ENCODE data around the gene GFRA4.

The GFRA4 gene

GRCh38 chr20:3689978-3690377, 26.8 kb upstream of the GFRA4 start:
- TF ChIP-seq FOXM1 (IDR thresholded peaks at IDR 0.05; ENCODE audit: borderline replicate concordance, low read depth) (no peak), CREB1 (IDR thresholded peaks at IDR 0.05; ENCODE audit: low read depth) (no peak), YY1 (IDR thresholded peaks at IDR 0.05; ENCODE audit: low read depth) (no peak), REST (IDR thresholded peaks at IDR 0.05; ENCODE audit: low read depth) (no peak), ZBTB7A (IDR thresholded peaks at IDR 0.05; ENCODE audit: low read depth) (no peak), NFIC (IDR thresholded peaks at IDR 0.05) (no peak), CEBPB (IDR thresholded peaks at IDR 0.05) (no peak), EGR1 (IDR thresholded peaks at IDR 0.05) (no peak), TAF1 (IDR thresholded peaks at IDR 0.05; ENCODE audit: low read depth) (no peak), RAD21 (IDR thresholded peaks at IDR 0.05; ENCODE audit: low read depth) (no peak), TCF12 (IDR thresholded peaks at IDR 0.05; ENCODE audit: low read depth) (no peak), TEAD4 (IDR thresholded peaks at IDR 0.05) (no peak), EP300 (IDR thresholded peaks at IDR 0.05; ENCODE audit: borderline replicate concordance) (no peak)
- TF ChIP-seq, protein P1, sequence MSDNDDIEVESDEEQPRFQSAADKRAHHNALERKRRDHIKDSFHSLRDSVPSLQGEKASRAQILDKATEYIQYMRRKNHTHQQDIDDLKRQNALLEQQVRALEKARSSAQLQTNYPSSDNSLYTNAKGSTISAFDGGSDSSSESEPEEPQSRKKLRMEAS (IDR thresholded peaks at IDR 0.05), result no peak
- TF ChIP-seq, protein P2, sequence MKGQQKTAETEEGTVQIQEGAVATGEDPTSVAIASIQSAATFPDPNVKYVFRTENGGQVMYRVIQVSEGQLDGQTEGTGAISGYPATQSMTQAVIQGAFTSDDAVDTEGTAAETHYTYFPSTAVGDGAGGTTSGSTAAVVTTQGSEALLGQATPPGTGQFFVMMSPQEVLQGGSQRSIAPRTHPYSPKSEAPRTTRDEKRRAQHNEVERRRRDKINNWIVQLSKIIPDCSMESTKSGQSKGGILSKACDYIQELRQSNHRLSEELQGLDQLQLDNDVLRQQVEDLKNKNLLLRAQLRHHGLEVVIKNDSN (IDR thresholded peaks at IDR 0.05), result no peak

GRCh38 chr20:3687655-3688054, 24.5 kb upstream of the GFRA4 start:
- TF ChIP-seq, protein P2 (IDR thresholded peaks at IDR 0.05), result peak; percentile 97
- no peak for TF ChIP-seq TCF12 (IDR thresholded peaks at IDR 0.05; ENCODE audit: low read depth)
- 0 out of 2 replicates have a peak, but pooled peaks have one; percentile 59 for TF ChIP-seq YY1 (IDR thresholded peaks at IDR 0.05; ENCODE audit: low read depth)
- TF ChIP-seq TEAD4 (IDR thresholded peaks at IDR 0.05), result no peak

- TF ChIP-seq TEAD4 (IDR thresholded peaks at IDR 0.05) (peak; percentile 74), RAD21 (IDR thresholded peaks at IDR 0.05; ENCODE audit: low read depth) (no peak; the same call in 1 of the 2 replicates), REST (IDR thresholded peaks at IDR 0.05; ENCODE audit: low read depth) (no peak), FOXM1 (IDR thresholded peaks at IDR 0.05; ENCODE audit: borderline replicate concordance, low read depth) (no peak), NFIC (IDR thresholded peaks at IDR 0.05) (peak; percentile 71), EGR1 (IDR thresholded peaks at IDR 0.05) (no peak), YY1 (IDR thresholded peaks at IDR 0.05; ENCODE audit: low read depth) (0 out of 2 replicates have a peak, but pooled peaks have one; percentile 36), CEBPB (IDR thresholded peaks at IDR 0.05) (peak; percentile 96), ZBTB7A (IDR thresholded peaks at IDR 0.05; ENCODE audit: low read depth) (0 out of 2 replicates have a peak, but pooled peaks have one; percentile 32), TCF12 (IDR thresholded peaks at IDR 0.05; ENCODE audit: low read depth) (peak; percentile 59), EP300 (IDR thresholded peaks at IDR 0.05; ENCODE audit: borderline replicate concordance) (peak; percentile 53; the same call in 1 of the 2 replicates), CREB1 (IDR thresholded peaks at IDR 0.05; ENCODE audit: low read depth) (no peak), TAF1 (IDR thresholded peaks at IDR 0.05; ENCODE audit: low read depth) (no peak)
- TF ChIP-seq, protein P2 (IDR thresholded peaks at IDR 0.05), result 0 out of 2 replicates have a peak, but pooled peaks have one; percentile 48
- TF ChIP-seq, protein P1 (IDR thresholded peaks at IDR 0.05), result peak; percentile 45
Measured at GRCh38 chr20:3686867-3687321, 23.7 kb upstream of the GFRA4 start.

DNA sequence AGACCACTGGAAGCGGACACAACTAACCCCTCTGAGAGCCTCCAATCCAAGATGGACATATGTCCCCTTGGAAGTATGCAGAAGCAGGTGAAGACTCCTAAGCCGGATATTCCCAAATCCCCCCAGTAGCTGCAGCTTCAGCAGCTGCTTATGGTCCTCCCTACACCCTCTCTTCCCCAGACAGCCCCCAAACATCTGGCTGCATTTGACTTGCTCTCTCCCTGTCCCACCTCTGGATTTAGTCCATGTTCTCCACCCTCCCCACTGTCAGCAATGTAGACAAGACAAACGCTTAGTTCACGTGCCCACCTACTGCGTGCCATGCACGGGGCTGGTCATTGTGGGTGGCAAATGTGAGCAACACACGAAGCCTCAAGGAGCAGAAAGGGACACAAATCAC, 23.2 kb upstream of the GFRA4 start:
- TF ChIP-seq EP300 (IDR thresholded peaks at IDR 0.05; ENCODE audit: borderline replicate concordance) (no peak), ZBTB7A (IDR thresholded peaks at IDR 0.05; ENCODE audit: low read depth) (no peak), TAF1 (IDR thresholded peaks at IDR 0.05; ENCODE audit: low read depth) (no peak), TEAD4 (IDR thresholded peaks at IDR 0.05) (no peak), YY1 (IDR thresholded peaks at IDR 0.05; ENCODE audit: low read depth) (no peak), TCF12 (IDR thresholded peaks at IDR 0.05; ENCODE audit: low read depth) (no peak), NFIC (IDR thresholded peaks at IDR 0.05) (no peak), EGR1 (IDR thresholded peaks at IDR 0.05) (no peak), RAD21 (IDR thresholded peaks at IDR 0.05; ENCODE audit: low read depth) (no peak), CREB1 (IDR thresholded peaks at IDR 0.05; ENCODE audit: low read depth) (no peak), FOXM1 (IDR thresholded peaks at IDR 0.05; ENCODE audit: borderline replicate concordance, low read depth) (no peak), CEBPB (IDR thresholded peaks at IDR 0.05) (no peak), REST (IDR thresholded peaks at IDR 0.05; ENCODE audit: low read depth) (no peak)
- TF ChIP-seq, protein P2 (IDR thresholded peaks at IDR 0.05), result no peak
- TF ChIP-seq, protein P1 (IDR thresholded peaks at IDR 0.05), result no peak; the same call in none of the 2 replicates
